DOHH2 (cell line): ENCODE data around the gene BCL11B.

Experiments
- EZH2phosphoT487 ChIP-seq: fragments of 200-600 bp; sonication (generic); IDR thresholded peaks from 2 replicates; pipeline ENCODE4 v1.6.1; 2017; ENCODE audit warnings: borderline replicate concordance, mild to moderate bottlenecking, antibody characterized with exemption, low read length, moderate library complexity, mixed read lengths
- TF ChIP-seq, protein P1 (sequence below): fragments of 200-600 bp; sonication (generic); IDR thresholded peaks from one replicate; pipeline ENCODE4 v1.5.1; 2014; ENCODE audit warnings: antibody characterized with exemption, mild to moderate bottlenecking, low read depth, low read length; ENCODE audit not compliant: poor library complexity, severe bottlenecking

DNA sequence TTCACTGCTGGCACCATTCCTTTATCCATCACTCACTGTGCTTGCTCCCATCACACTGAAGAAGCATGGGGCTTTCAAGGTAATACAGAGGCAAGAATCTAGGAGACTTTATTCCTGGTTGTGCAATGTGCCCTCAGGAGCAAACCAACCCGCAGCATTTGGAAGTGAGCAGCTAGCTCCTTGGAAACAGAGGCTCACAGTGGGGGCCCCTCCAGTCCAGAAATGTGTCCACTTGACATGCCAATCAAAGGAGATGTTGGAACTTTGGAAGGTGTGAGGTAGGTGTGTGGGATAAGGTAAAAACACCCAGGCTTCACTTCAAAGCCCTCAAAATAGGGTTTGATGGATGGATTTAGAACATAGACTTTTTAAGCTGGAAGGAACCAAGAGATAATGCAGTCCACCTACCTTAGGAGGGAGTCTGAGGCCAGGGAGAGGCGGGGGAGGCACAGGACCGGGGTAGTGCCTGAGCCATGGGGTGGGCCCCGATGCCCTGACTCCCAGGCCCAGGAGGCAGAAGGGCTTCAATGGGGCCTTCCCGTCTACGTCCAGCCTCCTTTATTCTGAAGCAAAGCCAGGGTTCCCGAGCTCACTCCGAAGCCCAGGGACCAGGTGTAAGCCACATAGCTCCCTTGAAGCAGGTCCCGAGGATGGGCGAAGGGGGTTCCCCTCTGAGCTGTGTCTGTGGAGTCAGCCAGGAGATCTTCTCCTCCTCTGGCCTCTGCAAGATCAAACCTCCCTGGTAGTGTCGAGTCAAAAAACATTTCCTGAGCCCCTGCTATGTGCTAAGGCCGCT, 17.6 kb upstream of the BCL11B start:
- TF ChIP-seq, protein P1, sequence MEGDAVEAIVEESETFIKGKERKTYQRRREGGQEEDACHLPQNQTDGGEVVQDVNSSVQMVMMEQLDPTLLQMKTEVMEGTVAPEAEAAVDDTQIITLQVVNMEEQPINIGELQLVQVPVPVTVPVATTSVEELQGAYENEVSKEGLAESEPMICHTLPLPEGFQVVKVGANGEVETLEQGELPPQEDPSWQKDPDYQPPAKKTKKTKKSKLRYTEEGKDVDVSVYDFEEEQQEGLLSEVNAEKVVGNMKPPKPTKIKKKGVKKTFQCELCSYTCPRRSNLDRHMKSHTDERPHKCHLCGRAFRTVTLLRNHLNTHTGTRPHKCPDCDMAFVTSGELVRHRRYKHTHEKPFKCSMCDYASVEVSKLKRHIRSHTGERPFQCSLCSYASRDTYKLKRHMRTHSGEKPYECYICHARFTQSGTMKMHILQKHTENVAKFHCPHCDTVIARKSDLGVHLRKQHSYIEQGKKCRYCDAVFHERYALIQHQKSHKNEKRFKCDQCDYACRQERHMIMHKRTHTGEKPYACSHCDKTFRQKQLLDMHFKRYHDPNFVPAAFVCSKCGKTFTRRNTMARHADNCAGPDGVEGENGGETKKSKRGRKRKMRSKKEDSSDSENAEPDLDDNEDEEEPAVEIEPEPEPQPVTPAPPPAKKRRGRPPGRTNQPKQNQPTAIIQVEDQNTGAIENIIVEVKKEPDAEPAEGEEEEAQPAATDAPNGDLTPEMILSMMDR = no peak
- no peak for TF ChIP-seq EZH2phosphoT487
